ENCODE measurements around the gene NOC3L.

NOC3L gene

GRCh38 chr10:94303929-94304328 is 58.8 kb downstream of the NOC3L start:
- DNase-seq (ENCODE audit: low spot score), result no peak

- DNase-seq (ENCODE audit: low spot score), result no peak
Observed at GRCh38 chr10:94300042-94300441, 62.7 kb downstream of the NOC3L start.

- no peak for DNase-seq (ENCODE audit: low spot score)
Observed at GRCh38 chr10:94299417-94299816, 63.3 kb downstream of the NOC3L start.

- no peak for DNase-seq (ENCODE audit: low spot score)
Observed at GRCh38 chr10:94294168-94294567, 68.6 kb downstream of the NOC3L start.

- DNase-seq (ENCODE audit: low spot score), result no peak
Observed at GRCh38 chr10:94293354-94293753, 69.4 kb downstream of the NOC3L start.

GRCh38 chr10:94292434-94293090 is 70.2 kb downstream of the NOC3L start:
- no peak for DNase-seq (ENCODE audit: low spot score)

GRCh38 chr10:94288361-94289101 is 74.2 kb downstream of the NOC3L start:
- peak; percentile 9 for DNase-seq (ENCODE audit: low spot score)

GRCh38 chr10:94287336-94287735 is 75.4 kb downstream of the NOC3L start:
- no peak for DNase-seq (ENCODE audit: low spot score)

GRCh38 chr10:94286901-94287300 is 75.8 kb downstream of the NOC3L start:
- DNase-seq (ENCODE audit: low spot score), result no peak

- DNase-seq (ENCODE audit: low spot score), result no peak
Observed at GRCh38 chr10:94285271-94285670, 77.5 kb downstream of the NOC3L start.
